H1 (cell line): ENCODE measurements around the gene CGN.

Experiments used
- ATF2 ChIP-seq: IDR thresholded peaks from 2 replicates; pipeline ENCODE4 v1.6.1; 2012; ENCODE audit warnings: low read length, inconsistent platforms
- POLR2AphosphoS5 ChIP-seq: IDR thresholded peaks from 2 replicates; pipeline ENCODE4 v1.6.1; 2011; ENCODE audit warnings: low read depth, low read length

GRCh38 chr1:151479462-151479861, 31.7 kb upstream of the CGN start:
- TF ChIP-seq POLR2AphosphoS5 (no peak), ATF2 (no peak)
